ENCODE results near the gene SIK3. TPM values are rescaled to one million over a fixed set of nuclear protein-coding genes. Genes with fewer than 3 reads are reported as not detected.
"Not testable (repeated sequence)": the region's sequence is repeated elsewhere in the genome, so short reads cannot be mapped to it uniquely, and the experiment has no call there.

The SIK3 gene
- total RNA-seq, 2 donors from 2014 or later: 88.7 to 111 TPM

DNA sequence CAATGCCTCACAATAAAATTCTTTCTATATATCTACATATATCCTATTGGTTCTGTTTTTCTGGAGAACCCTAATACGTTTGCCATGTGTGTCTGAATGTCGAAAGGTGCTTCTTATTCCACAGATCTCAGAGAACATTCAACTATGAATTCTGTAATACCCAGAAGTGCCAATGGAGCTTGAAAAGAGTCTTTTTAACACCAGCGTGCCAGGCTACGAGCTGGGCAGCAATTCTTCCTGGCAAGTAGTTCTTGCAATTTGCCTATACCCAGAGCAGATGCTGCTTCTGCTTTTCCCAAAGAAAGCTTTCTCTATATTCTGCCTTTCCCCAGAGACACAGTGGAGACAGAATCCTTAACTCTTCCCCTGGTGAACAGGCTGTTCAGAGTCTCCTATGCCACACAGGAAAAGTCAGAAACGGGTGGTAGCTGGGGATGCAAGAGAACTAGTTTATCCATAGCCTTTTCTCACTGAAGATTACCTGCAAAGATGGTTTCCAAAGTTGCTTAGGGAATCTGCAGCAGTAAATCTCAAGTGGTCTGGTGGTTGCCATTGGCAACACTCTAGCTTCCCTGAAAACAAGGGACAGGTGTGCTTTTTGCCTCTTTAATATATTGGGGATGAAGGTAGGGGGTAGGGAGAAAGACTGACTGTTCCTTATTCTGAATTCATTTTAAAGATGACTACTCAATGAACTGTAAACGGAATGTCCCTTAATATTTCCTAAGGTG, 29.1 kb upstream of the SIK3 start:
- no peak for ATAC-seq
- H3K4me1 Mint-ChIP-seq (ENCODE audit: low read depth in 2 of 2): no peaks in the 10 kb centered on the region
- H3K36me3 Mint-ChIP-seq: no peaks in the 10 kb centered on the region
- no peaks in the 10 kb centered on the region for H3K9me3 Mint-ChIP-seq
- no peak overlapping the region for H3K4me3 Mint-ChIP-seq
- H3K27me3 Mint-ChIP-seq: peaks cover 6 to 8% of the 10 kb centered on the region in 2 donors
- no peak for DNase-seq (ENCODE audit: low spot score)
- no peak overlapping the region for H3K27ac Mint-ChIP-seq

DNA sequence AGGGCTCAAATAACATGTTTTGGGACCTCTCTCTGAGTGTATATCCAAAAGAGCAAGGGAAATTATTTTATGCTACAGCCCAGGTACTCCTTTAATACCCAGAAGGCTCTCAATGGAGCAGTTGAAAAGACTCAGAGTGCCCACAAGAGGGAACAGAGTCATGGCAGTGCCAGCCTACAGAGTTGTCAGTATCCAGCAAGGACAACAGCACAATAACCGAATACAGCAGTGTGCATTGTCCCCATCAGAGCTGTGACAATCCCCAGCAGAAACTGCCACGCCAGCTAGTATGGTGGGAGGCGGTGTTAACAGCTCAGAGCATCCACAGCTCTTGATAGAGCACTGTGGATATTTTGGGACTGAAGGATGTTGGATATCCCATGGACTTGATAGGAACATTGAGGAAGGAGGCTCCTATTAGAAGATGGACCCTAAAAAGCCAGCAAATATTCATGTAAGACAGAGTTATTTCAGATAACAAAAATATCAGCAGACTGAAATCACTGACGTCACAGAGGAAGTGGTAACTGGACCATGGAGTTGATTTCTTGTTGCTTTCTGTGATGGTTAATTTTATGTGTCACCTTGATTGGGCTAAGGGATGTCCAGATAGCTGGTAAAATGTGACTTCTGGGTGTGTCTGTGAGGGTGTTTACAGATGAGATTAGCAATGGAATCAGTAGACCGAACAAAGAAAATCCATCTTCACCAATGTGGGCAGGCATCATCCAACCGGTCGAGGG, 28.2 kb upstream of the SIK3 start:
- Mint-ChIP-seq H3K4me1 (ENCODE audit: low read depth in 2 of 2) (no peaks in the 10 kb centered on the region), H3K36me3 (no peaks in the 10 kb centered on the region), H3K4me3 (no peak overlapping the region), H3K27ac (no peak overlapping the region), H3K9me3 (no peaks in the 10 kb centered on the region), H3K27me3 (peaks cover 6 to 8% of the 10 kb centered on the region in 2 donors)
- no peak for DNase-seq (ENCODE audit: low spot score)
- ATAC-seq: no peak

DNA sequence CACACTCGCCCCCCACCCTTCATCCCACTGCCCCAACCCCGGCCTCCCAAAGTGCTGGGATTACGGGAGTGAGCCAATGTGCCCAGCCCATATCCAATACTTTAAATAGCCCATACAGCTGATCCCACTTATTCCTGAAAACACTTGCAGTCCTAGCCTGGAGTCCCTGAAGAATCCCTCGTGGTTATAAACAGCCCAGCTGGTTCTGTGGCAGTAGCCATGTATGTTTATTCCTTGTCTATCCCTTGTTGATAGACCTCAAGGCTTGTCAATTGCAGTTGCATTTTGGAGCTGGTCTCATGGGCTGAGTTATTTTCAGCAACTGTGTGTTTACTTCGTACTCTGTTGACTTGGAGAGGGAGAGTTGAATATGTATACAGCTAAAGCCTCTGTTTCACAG, 24.3 kb upstream of the SIK3 start:
- DNase-seq (ENCODE audit: low spot score): no peak
- Mint-ChIP-seq H3K36me3 (no peaks in the 10 kb centered on the region), H3K27me3 (peaks cover 5 to 8% of the 10 kb centered on the region in 2 donors), H3K27ac (no peak overlapping the region), H3K9me3 (no peaks in the 10 kb centered on the region), H3K4me3 (no peak overlapping the region), H3K4me1 (ENCODE audit: low read depth in 2 of 2) (no peaks in the 10 kb centered on the region)
- no peak for ATAC-seq

DNA sequence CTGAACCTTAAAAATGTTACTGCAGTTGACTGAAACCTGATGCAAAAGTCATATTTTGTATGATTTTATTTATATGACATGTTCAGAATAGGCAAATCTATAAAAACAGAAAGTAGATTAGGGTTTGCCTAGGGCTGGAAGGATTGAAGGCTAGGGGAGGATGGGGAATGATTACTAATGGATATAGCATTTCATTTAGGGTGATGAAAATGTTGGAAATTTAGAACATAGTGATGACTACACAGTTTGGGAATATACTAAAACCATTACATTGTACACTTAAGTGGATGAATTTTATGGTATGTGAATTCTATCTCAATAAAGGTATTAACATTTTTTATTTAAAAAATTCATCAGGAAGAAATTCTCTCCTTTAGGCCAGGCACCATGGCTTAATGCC, 22.9 kb upstream of the SIK3 start:
- no peak overlapping the region for H3K4me3 Mint-ChIP-seq
- peaks cover 3 to 8% of the 10 kb centered on the region in 2 donors for H3K27me3 Mint-ChIP-seq

DNA sequence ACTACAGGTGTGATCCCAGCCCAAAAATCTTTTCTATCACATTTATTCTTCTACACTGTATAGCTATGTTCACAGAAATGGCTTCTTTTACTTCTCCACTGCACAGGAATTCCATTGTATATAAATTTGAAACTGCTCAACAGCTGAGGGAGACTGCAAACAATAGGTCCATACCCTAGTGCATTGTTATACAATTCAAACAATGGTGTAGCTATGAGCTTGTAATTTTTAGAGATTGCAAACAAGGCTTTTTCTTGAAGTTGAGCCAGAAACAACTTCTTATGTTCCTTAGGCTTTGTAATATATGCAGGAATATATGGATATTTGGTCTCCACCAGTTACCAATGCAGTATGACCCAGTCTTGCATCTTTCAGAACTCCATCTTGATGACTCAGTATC, 19.5 kb upstream of the SIK3 start:
- Mint-ChIP-seq H3K36me3 (no peaks in the 10 kb centered on the region), H3K9me3 (no peaks in the 10 kb centered on the region), H3K4me3 (no peak overlapping the region), H3K27me3 (no peaks in the 10 kb centered on the region), H3K4me1 (ENCODE audit: low read depth in 2 of 2) (peaks cover 0 to 4% of the 10 kb centered on the region in 2 donors), H3K27ac (no peak overlapping the region)
- no peak for DNase-seq (ENCODE audit: low spot score)
- no peak for ATAC-seq

More for the DNA sequence above, 22.9 kb upstream of the SIK3 start:
- DNase-seq (ENCODE audit: low spot score): no peak
- Mint-ChIP-seq H3K36me3 (no peaks in the 10 kb centered on the region), H3K9me3 (no peaks in the 10 kb centered on the region), H3K27ac (no peak overlapping the region), H3K4me1 (ENCODE audit: low read depth in 2 of 2) (no peaks in the 10 kb centered on the region)
- no peak for ATAC-seq

DNA sequence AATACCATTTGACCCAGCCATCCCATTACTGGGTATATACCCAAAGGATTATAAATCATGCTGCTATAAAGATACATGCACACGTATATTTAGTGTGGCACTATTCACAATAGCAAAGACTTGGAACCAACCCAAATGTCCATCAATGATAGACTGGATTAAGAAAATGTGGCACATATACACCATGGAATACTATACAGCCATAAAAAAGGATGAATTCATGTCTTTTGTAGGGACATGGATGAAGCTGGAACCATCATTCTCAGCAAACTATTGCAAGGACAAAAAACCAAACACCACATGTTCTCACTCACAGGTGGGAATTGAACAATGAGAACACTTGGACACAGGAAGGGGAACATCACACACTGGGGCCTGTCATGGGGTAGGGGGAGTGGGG, 14.7 kb upstream of the SIK3 start:
- H3K4me1 Mint-ChIP-seq (ENCODE audit: low read depth in 2 of 2); DNase-seq (ENCODE audit: low spot score); H3K27me3 Mint-ChIP-seq; H3K36me3 Mint-ChIP-seq; H3K9me3 Mint-ChIP-seq; H3K4me3 Mint-ChIP-seq; ATAC-seq; H3K27ac Mint-ChIP-seq: not testable (repeated sequence)

DNA sequence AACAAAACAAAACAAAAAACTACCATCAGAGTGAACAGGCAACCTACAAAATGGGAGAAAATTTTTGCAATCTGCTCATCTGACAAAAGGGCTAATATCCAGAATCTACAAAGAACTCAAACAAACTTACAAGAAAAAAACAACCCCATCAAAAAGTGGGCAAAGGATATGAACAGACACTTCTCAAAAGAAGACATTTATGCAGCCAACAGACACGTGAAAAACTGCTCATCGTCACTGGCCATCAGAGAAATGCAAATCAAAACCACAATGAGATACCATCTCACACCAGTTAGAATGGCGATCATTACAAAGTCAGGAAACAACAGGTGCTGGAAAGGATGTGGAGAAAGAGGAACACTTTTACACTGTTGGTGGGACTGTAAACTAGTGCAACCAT, 14.3 kb upstream of the SIK3 start:
- ATAC-seq; H3K27me3 Mint-ChIP-seq; H3K36me3 Mint-ChIP-seq; H3K9me3 Mint-ChIP-seq; H3K4me1 Mint-ChIP-seq (ENCODE audit: low read depth in 2 of 2); H3K4me3 Mint-ChIP-seq; H3K27ac Mint-ChIP-seq; DNase-seq (ENCODE audit: low spot score): not testable (repeated sequence)

DNA sequence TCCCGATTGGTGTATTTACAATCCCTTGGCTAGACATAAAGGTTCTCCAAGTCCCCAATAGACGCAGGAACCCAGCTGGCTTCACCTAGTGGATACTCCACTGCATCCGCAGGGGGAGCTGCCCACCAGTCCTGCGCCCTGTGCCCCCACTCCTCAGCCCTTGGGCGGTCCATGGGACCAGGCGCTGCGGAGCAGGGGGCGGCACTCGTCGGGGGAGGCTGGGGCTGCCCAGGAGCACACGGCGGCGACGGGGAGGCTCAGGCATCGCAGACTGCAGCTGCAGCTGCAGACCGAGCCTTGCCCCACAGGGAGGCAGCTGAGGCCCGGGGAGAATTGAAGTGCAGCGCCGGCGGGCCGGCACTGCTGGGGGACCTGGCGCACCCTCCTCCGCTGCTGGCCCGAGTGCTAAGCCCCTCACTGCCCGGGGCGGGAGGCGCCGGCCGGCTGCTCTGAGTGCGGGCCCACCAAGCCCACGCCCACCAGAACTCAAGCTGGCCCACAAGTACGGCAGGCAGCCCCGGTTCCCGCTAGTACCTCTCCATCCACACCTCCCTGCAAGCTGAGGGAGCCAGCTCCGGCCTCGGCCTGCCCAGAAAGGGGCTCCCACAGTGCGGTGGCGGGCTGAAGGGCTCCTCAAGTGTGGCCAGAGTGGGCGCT, 12.2 kb upstream of the SIK3 start:
- H3K27ac Mint-ChIP-seq: no peak overlapping the region
- DNase-seq (ENCODE audit: low spot score) (no peak), ATAC-seq (peak in 1 of 2 donors; percentile 52)
- peaks cover 6 to 8% of the 10 kb centered on the region in 2 donors for H3K4me1 Mint-ChIP-seq (ENCODE audit: low read depth in 2 of 2)
- H3K9me3 Mint-ChIP-seq: no peaks in the 10 kb centered on the region
- no peaks in the 10 kb centered on the region for H3K27me3 Mint-ChIP-seq
- H3K4me3 Mint-ChIP-seq: no peak overlapping the region
- no peaks in the 10 kb centered on the region for H3K36me3 Mint-ChIP-seq

DNA sequence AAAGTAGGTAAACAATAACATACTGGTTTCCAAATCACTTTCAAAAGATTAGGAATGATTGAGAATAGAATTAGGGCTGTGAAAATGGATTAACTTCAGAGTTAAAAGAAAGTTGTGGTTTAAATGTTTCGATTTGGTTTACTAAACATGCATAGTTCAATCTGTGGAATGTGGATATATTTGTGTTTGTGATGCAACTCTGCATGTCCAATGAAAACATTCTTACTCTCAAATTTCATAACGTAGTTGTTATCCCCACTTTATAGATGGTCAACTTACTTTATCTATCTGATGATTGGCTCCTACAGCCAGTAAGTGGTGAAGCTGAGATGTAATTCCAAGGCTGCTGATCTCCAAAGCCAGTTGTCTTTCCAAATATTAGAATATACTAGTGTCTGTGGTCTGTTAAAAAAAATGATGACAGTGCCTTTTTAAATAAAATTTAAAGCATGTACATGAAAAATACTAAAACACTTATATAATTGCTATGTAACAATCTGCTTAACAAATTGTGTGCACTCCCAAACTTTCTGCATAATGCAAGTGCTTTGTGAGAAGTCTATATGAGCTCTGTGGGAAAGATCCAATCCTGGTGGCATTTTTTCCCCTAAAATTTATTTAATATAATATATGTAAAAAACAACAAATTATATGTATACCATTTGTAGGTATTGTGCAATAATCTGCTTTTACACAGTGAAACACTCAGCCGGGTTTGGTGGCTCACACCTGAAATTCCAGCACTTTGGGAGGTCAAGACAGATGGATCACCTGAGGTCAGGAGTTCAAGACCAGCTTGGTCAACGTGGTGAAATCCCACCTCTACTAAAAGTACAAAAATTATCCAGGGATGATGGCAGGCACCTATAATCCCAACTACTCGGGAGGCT, 9.7 kb upstream of the SIK3 start:
- DNase-seq (ENCODE audit: low spot score) (no peak), ATAC-seq (no peak)
- Mint-ChIP-seq H3K9me3 (no peaks in the 10 kb centered on the region), H3K36me3 (no peaks in the 10 kb centered on the region), H3K27ac (no peak overlapping the region), H3K27me3 (no peaks in the 10 kb centered on the region), H3K4me3 (no peak overlapping the region), H3K4me1 (ENCODE audit: low read depth in 2 of 2) (peaks cover 6 to 7% of the 10 kb centered on the region in 2 donors)

DNA sequence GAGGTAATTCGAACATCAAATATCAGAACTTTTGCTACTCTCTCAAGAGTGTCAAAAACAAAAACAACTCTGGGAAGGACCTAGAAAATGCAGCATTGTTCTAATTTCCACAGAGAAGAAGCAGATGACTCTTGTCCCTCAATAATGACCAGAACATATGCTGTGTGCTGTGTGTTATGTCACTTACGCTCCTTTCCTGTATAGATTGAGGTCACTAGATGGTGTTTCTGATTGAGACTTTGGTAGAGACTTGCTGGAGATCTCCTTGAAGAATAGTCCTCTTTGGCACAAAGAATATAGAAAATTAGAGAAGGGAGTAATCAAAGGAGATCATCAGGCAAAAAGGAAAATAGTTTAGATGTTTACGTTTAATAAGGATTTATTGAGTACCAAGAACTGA, 2.3 kb upstream of the SIK3 start:
- ATAC-seq: no peak
- Mint-ChIP-seq H3K27ac (peak overlapping the region; percentile 89 to 91), H3K4me1 (ENCODE audit: low read depth in 2 of 2) (peaks cover 44 to 45% of the 10 kb centered on the region in 2 donors), H3K27me3 (no peaks in the 10 kb centered on the region), H3K9me3 (no peaks in the 10 kb centered on the region), H3K36me3 (peaks cover 14% of the 10 kb centered on the region), H3K4me3 (peak overlapping the region; percentile 50)
- no peak for DNase-seq (ENCODE audit: low spot score)

DNA sequence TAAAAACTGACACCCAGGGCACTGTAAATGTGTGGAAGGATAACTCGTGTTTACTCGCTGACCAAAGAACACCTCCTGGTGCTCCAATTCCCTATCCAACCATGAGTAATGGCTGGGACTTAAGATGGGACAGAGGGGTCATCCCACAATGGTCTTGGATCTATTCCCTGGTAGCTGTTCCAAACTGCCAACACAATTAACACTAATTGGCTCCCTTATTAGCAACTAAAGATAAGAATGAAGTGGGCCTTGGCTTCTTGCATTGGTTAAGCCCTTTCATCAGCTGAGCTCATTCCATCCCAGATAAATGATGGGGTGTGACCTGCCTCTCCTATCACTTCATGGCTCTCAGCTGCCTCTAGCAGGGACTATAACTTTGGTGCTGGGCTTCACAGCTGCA, 1.5 kb upstream of the SIK3 start:
- H3K4me1 Mint-ChIP-seq (ENCODE audit: low read depth in 2 of 2): peaks cover 52 to 53% of the 10 kb centered on the region in 2 donors
- no peaks in the 10 kb centered on the region for H3K9me3 Mint-ChIP-seq
- ATAC-seq (no peak), DNase-seq (ENCODE audit: low spot score) (no peak)
- no peaks in the 10 kb centered on the region for H3K27me3 Mint-ChIP-seq
- H3K36me3 Mint-ChIP-seq: peaks cover 15% of the 10 kb centered on the region
- peak overlapping the region; percentile 89 to 91 for H3K27ac Mint-ChIP-seq
- H3K4me3 Mint-ChIP-seq: peak overlapping the region; percentile 98

DNA sequence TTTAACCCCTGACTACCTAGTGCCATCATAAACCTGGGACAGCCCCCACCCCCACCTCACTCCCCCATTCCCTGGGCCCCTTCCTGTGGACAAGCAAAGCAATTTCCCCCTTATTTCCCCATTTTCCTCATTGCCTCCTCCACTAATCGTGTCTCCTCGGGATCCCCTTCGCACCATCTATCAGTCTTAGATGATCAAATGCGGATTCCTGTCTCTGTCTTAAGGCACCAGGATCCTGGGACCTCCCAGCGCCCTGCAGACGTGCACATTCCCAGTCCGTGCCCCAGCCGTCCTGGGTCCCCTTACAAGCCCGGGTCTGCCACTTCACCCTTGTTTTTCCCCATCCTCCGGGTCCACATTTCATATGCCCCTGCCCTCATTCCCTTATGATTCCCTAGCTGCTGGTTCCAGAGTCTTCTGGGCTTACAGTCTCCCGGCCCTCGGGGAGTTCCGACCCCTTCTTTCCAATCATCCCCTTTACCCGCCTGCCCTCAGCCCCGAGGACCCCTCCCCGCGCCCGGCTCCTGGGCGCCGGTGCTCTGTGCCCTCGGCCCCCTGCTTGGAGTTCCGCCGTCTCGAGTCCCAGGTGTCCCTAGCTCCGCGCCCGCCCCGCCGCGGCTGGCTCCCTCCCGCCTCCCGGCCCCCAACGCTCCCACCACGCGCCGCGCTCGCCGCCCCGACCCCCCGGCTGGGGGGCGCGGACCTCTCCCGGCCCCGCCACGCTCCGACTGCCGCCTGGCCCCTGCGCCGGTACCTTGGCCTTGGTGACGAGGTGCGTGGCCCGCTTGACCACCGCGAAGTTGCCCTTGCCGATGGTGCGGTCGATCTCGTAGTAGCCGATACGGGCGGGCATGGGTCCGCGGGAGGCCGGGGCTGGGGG, 599 bp downstream of the SIK3 start:
- no peaks in the 10 kb centered on the region for H3K9me3 Mint-ChIP-seq
- ATAC-seq: peak; percentile 20 to 37
- peak; percentile 67 for DNase-seq (ENCODE audit: low spot score)
- H3K36me3 Mint-ChIP-seq: peaks cover 16% of the 10 kb centered on the region
- H3K4me1 Mint-ChIP-seq (ENCODE audit: low read depth in 2 of 2): peaks cover 63 to 74% of the 10 kb centered on the region in 2 donors
- H3K27ac Mint-ChIP-seq: peak overlapping the region; percentile 89 to 91
- H3K4me3 Mint-ChIP-seq: peak overlapping the region; percentile 98
- no peaks in the 10 kb centered on the region for H3K27me3 Mint-ChIP-seq

DNA sequence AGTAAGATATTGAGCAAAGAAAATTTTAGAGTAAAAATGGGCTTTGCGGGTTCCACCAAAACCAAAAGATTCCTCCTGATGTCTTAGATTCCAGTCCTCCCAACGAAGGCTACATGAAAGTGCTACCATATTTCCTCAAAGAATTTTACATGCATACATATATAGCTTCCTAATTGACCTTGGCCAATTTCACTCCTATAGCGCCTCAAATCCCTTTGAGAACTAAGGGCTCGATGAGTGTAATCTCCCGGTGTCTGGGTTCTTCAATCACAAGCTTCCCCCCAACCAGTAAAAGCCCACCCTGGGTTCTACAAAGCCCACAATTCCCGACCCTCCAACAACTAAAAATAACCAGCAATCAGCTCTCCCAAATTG, 1.2 kb downstream of the SIK3 start:
- peaks cover 3% of the 10 kb centered on the region for H3K9me3 Mint-ChIP-seq
- H3K4me3 Mint-ChIP-seq: peak overlapping the region; percentile 98
- peaks cover 22% of the 10 kb centered on the region for H3K36me3 Mint-ChIP-seq
- ATAC-seq (no peak), DNase-seq (ENCODE audit: low spot score) (no peak)
- peaks cover 69 to 80% of the 10 kb centered on the region in 2 donors for H3K4me1 Mint-ChIP-seq (ENCODE audit: low read depth in 2 of 2)
- H3K27ac Mint-ChIP-seq: peak overlapping the region; percentile 89 to 91
- no peaks in the 10 kb centered on the region for H3K27me3 Mint-ChIP-seq

Measured in natural killer cell treated with Interleukin-12 subunit alpha and Interleukin-12 subunit beta and Interleukin-15 and Interleukin-18, amount 100 ng/mL, for 72 hours (primary cell).